Stimulated activated CD4-positive, alpha-beta T cell treated with anti-CD3 and anti-CD28 coated beads, Interleukin-1b, Interleukin-23, amount 100 ng/mL, for 4 hours (primary cell): Measurements from ENCODE around the gene ARHGAP44.
A peak's percentile ranks its signal among the peaks of the same experiment; 100 is the strongest.

ENCODE experiments used
- DNase-seq, 2 donors: peaks; one replicate each; pipeline ENCODE4 v3.0.0-alpha.2; 2020; ENCODE audit warnings: low read depth in 2 of 2

Gene ARHGAP44

GRCh38 chr17:12789481-12790248 is at the start of gene ARHGAP44:
ARHGAP44 (plus strand) TSS chr17:12789498; CDS start chr17:12789839, 341 bp downstream.
- DNase-seq = peak in 1 of 2 donors; percentile 3

GRCh38 chr17:12739500-12739899 is 49.8 kb upstream of the ARHGAP44 start:
- DNase-seq = no peak

- no peak for DNase-seq
These were observed 46.3 kb upstream of the ARHGAP44 start for GRCh38 chr17:12743046-12743445.

GRCh38 chr17:12744298-12744697 is 45.0 kb upstream of the ARHGAP44 start:
- DNase-seq = no peak

GRCh38 chr17:12744786-12745185 is 44.5 kb upstream of the ARHGAP44 start:
- no peak for DNase-seq

DNA sequence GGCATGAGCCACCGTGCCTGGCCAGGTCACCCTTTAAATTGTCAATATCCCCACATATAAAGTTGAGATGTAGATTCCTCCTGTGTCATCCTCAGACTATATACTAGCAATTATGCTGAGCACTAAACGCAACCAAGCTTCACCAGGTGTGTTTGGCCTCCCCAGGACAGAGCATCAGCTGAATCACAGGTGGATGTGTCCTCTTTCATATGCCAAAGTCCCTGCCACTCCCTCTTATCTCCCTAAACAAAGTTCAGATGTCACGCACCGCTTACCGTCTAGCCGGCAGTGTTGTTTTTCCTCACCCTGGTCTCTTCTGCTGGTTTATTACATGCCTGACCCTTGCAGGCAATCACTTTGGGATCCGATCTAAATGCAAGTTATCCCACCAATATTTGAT is 43.8 kb upstream of the ARHGAP44 start:
- DNase-seq = no peak

DNA sequence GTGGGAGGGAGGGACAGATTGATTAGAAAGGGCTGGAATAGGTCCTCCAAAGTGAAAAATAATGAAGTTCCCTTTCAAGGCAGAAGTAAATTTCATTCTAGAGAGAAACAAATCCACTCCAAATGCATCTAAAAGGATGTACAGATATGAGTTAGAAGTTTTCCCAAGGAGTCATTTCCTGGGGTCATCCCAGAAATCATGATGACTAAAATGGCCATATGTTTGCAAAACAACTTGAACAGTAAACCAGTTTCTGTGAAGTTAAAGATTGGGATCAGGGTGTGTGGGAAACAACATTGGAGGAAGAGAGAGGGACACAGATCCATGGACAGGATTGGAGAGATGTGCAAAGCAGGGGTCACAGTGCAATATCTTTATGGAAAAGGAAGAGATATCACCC is 32.5 kb upstream of the ARHGAP44 start:
- no peak for DNase-seq

DNA sequence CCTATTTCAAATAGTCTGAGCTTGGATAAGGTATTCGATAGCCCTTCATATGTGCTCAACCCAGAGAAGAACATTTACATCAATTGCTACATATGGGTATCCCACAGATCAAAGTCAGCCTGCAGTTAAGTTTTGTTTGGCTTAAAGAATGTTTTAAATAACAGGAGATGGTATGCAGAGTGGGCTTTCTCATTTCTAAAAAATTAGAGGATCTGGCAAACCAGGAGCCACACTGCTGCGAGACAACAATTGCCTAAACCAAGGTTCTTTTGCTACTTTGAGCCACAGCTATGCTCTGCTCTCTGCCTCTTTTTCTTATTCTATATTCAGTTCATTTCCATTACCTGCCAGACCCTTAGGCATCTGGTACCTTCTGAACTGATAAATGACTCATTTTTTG is 30.2 kb upstream of the ARHGAP44 start:
- no peak for DNase-seq

- no peak for DNase-seq
These were observed 23.8 kb upstream of the ARHGAP44 start for GRCh38 chr17:12765548-12765947.

GRCh38 chr17:12768255-12768654 is 21.0 kb upstream of the ARHGAP44 start:
- DNase-seq = no peak

- DNase-seq = no peak
These were observed 19.3 kb upstream of the ARHGAP44 start for GRCh38 chr17:12769981-12770380.

DNA sequence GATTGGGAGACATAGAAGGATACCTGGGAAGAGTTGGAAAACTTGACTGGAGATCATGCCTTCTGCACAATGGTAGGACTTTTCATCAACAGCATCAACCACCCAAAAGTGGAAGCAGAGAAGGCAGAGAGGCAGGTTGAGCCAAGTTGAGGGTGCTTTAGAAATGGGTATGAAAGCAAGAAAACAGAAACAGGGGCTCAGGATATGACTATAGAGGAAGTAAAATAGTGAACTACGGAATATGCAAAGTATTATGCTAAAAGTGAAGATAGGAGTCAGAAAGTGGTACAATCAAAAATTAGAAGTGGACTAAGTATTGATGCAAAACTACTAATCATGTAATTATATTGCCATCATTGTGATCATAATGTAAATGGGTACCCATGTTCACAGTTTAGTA is 16.1 kb upstream of the ARHGAP44 start:
- DNase-seq = no peak

DNA sequence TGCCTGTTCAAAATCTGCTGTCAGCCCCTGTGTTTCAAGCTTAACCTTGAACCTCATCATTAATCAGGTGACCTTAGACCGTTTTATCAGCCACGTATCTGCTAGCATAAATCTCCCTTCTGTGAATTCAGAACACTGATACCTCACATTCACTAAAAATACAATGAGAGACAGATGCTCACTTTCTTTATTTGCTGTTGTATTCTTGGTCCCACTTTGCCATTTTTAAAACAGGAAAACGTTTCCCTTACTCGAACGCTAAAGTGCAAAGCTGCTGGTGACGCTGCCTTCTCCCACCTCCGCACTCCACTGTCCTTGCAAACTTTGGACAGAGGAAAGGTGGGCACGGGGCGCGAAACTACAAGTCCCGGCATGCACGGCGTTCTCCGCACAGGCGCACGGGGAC is 220 bp upstream of the ARHGAP44 start:
- no peak for DNase-seq

DNA sequence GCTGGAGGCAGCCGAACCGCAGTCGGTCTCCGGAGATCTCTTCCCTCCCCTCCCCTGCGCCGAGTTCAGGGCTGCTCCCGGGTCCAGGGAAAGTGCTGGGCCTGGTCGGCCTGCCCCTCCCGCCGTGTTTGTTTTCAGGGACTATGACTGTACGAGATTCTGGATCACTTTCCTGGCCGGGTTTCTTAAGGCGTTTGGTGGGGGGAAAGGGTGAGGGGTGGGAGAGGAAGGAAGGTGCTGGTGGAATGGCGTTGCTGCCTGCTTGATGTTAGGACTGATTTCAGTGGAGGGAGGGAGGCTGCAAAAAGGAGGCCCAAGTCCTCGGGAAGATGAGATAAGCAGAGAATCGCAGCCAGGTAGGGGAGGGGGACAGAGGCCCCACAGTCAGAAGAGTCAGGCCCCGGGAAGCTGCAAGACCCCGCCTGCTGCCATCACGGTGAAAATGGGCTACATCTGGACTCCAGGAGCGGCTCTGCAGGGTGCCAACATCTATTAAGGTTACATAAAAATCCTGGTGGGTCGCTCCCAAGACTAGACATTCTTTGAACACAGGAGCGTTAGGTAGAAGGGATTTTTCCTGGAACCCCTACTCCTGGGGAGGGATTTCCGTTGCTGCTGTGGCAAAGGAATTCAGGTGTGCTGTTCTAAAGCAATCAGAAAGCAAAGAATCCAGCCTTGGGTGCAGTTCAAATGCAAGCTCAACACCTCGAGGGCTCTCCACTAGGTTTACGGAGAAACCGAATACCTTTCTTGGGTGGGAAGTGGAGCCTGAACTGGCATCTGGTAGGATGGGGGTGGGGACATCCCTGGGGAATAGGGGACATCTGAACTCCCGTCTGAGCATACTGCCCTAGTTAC is 1.2 kb downstream of the ARHGAP44 start:
- no peak for DNase-seq

DNA sequence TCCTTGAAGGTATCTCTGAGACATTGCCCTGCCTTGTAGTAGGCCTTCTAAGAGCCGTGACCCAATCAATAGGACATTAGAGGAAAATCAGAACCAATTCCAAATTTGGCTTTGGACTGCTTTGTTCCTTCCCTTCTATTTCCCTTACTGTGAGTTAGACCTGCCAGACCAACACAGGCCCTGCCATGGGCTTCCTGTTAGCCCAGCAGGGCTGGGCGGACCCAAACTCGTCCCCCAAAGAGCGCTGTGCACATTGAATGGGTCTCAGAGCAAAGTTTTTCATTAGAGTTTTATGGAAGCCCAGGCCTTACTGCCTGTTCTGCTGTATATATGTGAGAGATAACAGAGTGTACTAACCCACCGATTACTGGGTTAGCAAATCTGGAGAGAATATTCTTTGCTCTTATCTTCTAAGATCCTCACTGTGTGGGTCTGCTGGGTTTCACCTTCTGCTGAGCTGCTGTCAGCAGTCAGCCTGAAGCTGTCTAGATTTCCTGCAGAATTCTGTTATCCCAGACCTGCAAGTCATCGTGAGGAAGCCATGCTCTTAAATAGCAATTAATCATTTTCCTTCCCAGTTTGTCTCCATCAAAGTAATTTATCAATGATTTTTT is 5.7 kb downstream of the ARHGAP44 start:
- no peak for DNase-seq

DNA sequence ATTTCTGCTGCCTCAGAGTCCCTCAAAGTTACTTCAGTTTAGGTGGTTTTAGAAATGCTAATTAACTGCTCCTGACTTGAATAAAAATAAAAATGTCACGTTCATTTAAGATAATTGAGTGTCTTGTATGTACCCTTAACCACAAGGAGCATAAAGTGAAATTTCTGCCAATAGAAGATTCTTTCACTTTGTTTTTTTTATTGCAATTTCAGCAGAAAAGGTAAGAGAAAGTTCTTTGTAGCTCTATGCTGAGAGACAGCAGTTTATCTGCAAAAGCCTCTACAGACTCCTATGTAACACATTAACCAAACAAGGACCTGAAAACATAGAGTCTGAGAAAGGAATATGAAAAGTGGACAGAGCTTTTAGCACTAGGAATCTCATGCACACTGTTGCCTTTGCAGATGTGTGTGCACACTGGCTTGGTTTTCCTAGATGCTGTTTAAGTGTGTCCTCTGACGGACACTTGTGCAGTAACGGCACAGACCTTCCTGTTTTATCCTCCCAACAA is 11.6 kb downstream of the ARHGAP44 start:
- DNase-seq = no peak

DNA sequence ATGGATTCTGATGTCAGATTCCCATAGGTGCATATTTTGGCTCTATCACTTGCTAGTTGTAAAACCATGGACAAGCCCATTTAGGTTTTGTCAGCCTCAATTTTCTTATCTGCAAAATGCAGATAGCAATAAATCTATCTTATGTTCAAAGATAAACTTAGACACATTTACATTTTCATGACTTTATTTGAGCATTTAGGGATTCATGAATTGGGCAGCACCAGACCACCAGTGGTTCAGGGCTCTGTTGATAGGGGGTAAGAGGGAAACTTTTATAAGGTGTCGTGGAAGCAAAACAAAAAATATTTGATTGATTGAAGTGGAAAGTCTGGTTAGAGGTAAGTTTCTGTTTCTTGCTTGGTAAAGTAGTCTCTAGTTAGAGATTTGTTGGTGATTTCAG is 17.3 kb downstream of the ARHGAP44 start:
- DNase-seq = no peak

DNA sequence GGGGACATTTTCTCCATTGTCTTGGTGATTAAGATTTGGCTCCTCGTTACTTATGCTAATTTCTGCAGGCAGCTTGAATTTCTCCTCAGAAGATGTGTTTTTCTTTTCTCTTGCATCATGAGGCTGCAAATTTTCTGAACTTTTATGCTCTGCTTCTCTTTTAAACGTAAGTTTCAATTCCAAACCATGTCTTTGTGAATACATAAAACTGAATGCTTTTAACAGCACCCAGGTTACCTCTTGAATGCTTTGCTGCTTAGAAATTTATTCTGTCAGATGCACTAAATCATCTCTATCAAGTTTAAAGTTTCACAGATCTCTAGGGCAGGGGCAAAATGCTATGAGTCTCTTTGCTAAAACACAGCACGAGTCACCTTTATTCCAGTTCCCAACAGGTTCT is 19.4 kb downstream of the ARHGAP44 start:
- DNase-seq = no peak

- DNase-seq = no peak
These were observed 23.6 kb downstream of the ARHGAP44 start for GRCh38 chr17:12812877-12813276.

DNA sequence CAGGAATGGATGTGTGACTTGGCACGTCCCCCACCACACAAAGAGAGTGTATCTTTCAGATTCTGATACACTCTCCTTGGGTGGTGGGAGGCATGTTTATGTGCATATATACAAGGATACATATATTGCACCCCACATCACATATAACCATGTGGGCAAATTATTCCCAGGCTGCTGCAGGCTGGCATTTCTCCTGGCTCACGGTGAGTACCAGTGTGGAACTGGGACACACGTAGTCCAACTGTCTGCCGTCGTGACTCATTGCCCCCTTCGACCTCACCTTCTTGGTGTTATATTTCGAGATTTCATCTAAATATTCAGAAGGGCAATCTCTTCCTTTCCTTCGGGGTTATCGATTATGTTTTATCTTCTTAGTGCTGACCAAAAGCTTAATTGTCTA is 24.4 kb downstream of the ARHGAP44 start:
- no peak for DNase-seq

DNA sequence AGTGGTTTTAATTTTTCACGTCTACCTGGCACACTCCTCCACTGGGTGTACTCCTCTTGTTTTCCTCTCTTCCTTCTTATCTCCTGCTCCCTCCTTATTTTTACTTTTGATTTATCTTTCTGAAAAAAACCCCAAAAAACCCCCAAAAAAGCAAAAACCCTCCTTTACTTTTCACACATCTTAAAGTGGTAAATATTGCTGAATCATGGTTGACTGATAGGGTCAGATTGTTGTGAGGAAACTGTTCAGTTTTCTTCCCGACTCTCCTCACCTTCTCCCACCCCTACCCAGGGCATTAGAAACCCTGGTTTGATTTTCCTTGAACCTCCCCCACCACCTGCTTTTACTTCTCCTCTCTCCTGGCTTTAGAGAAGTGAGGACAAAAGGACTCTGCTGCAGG is 25.4 kb downstream of the ARHGAP44 start:
- no peak for DNase-seq

GRCh38 chr17:12815642-12816141 is 26.4 kb downstream of the ARHGAP44 start:
- DNase-seq = no peak
